ENCODE measurements around the gene ETFA.

DNA sequence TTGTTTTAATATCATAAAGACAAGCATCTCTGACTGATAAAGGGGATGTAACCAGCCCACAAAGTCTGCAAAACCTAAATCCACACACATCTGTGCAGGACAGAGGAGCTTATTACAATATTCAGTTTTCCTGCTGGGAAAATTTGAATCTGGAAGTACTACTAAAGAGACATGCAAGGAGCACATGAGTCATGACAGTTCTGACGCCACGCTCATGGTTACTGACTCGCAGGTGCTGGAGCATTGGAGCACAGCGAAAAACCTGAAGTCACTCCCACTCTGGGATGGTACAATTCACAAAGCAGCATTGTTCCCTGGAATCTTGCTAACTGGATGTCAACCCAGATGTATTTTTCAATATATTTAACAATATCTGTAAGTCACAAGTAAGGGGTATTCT, 17.7 kb upstream of the ETFA start:
- TF ChIP-seq, protein P1, sequence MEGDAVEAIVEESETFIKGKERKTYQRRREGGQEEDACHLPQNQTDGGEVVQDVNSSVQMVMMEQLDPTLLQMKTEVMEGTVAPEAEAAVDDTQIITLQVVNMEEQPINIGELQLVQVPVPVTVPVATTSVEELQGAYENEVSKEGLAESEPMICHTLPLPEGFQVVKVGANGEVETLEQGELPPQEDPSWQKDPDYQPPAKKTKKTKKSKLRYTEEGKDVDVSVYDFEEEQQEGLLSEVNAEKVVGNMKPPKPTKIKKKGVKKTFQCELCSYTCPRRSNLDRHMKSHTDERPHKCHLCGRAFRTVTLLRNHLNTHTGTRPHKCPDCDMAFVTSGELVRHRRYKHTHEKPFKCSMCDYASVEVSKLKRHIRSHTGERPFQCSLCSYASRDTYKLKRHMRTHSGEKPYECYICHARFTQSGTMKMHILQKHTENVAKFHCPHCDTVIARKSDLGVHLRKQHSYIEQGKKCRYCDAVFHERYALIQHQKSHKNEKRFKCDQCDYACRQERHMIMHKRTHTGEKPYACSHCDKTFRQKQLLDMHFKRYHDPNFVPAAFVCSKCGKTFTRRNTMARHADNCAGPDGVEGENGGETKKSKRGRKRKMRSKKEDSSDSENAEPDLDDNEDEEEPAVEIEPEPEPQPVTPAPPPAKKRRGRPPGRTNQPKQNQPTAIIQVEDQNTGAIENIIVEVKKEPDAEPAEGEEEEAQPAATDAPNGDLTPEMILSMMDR (IDR thresholded peaks at IDR 0.05): no peak
- TF ChIP-seq POLR2A (IDR thresholded peaks at IDR 0.05): no peak
